Stomach (tissue), 9 donors: ENCODE measurements around the gene SHANK2. TPM values are rescaled to one million over a fixed set of nuclear protein-coding genes. Genes with fewer than 3 reads are reported as not detected.

ENCODE experiments used
- DNase-seq, 2 donors: peaks; one replicate each; pipeline versions ENCODE4 v3.0.0 to v3.0.0-alpha.2; 2013 to 2019
- H3K27ac ChIP-seq, 5 donors: fragments of 200-600 bp in 4 of 5; sonication (generic) in 4 of 5; one replicate each; pipeline ENCODE4 v1.5.1; 2013 to 2019; ENCODE audit warnings: mild to moderate bottlenecking in 1 of 5, moderate library complexity in 1 of 5
- H3K27me3 ChIP-seq, 3 donors: fragments of 200-600 bp; sonication (generic); one replicate each; pipeline ENCODE4 v1.5.1; 2017 to 2019; ENCODE audit warnings: mixed run types in 1 of 3
- H3K36me3 ChIP-seq, 4 donors: fragments of 200-600 bp; sonication (generic); 1 replicate in 3 of 4; 2 replicates in 1 of 4; pipeline ENCODE4 v1.5.1; 2016 to 2019
- H3K4me1 ChIP-seq, 4 donors: fragments of 200-600 bp; sonication (generic); one replicate each; pipeline ENCODE4 v1.5.1; 2016 to 2019
- H3K4me3 ChIP-seq, 4 donors: fragments of 200-600 bp; sonication (generic) in 3 of 4; one replicate each; pipeline ENCODE4 v1.5.1; 2016 to 2019; ENCODE audit warnings: mild to moderate bottlenecking in 1 of 4
- H3K9me3 ChIP-seq, 4 donors: fragments of 200-600 bp; sonication (generic); one replicate each; pipeline ENCODE4 v1.5.1; 2016 to 2019
- CTCF ChIP-seq, 7 experiments: fragments of 450-650 bp in 4 of 7; fragments of 200-600 bp in 3 of 7; sonication (generic) in 3 of 7; IDR thresholded peaks; one replicate each; pipeline ENCODE4 v1.5.1; 2016 to 2019; ENCODE audit warnings: antibody characterized with exemption in 7 of 7, control low read depth in 2 of 7, mild to moderate bottlenecking in 1 of 7
- EP300 ChIP-seq: sonication (generic); formaldehyde crosslinking; IDR thresholded peaks from one replicate; pipeline ENCODE4 v1.6.1; 2017; ENCODE audit warnings: antibody characterized with exemption
- POLR2A ChIP-seq, 4 donors: fragments of 450-650 bp; IDR thresholded peaks; one replicate each; pipeline ENCODE4 v1.6.1; 2016; ENCODE audit warnings: antibody characterized with exemption in 4 of 4, control low read depth in 2 of 4, mild to moderate bottlenecking in 1 of 4, moderate library complexity in 1 of 4
- POLR2AphosphoS5 ChIP-seq, 3 donors: sonication (generic); formaldehyde crosslinking; IDR thresholded peaks; one replicate each; pipeline ENCODE4 v1.6.1; 2016; ENCODE audit warnings: antibody characterized with exemption in 3 of 3
- WGBS, 5 donors: extraction: QIAGEN DNeasy Blood & Tissue Kit in 3 of 5; methylation state at CpG; one replicate each; pipeline versions ENCODE4 v1.1.5 to v1.1.7; 2013 to 2018; 5-methylcytosine and 5-hydroxymethylcytosine counted together
- intact Hi-C: fragments of 100-400 bp; cut with DNase I; formaldehyde crosslinking; loops from one replicate; pipeline ENCODE4 v1.15.1; 2023; ENCODE audit warnings: low total_unique reads
- polyA plus RNA-seq, 3 donors: library from polyadenylated mRNA; stranded (reverse); fragments of 200-250 nt; gene quantifications; one replicate each; pipeline ENCODE4 v1.2.3, GENCODE V29; 2013
- total RNA-seq, 5 donors: library from RNA; depleted of rRNA; stranded (reverse); fragments of >200 nt; gene quantifications; one replicate each; pipeline versions ENCODE4 v1.1.0 to v1.2.3, GENCODE V29; 2014 to 2016
- donor health status: healthy with polysubstance abuse.
- donor health status: Bipolar disorder and iron deficiency.
- donor health status: healthy.

Gene SHANK2
- total and polyA plus RNA-seq, 8 donors = 1.6 to 126 (median 47.1) TPM

GRCh38 chr11:71267807-71268421, 15.5 kb upstream of the SHANK2 start:
- TF ChIP-seq EP300 (no peak), POLR2AphosphoS5 (IDR thresholded peaks at IDR 0.05) (no peak), POLR2A (IDR thresholded peaks at IDR 0.05) (no peak)
- Histone ChIP-seq H3K4me1 (peaks cover 0 to 21% (median 7%) of the 10 kb centered on the region in 4 donors), H3K27me3 (peaks cover 0 to 21% (median 0%) of the 10 kb centered on the region in 3 donors), H3K9me3 (peaks cover 0 to 5% (median 0%) of the 10 kb centered on the region in 4 donors), H3K4me3 (no peak overlapping the region), H3K27ac (no peak overlapping the region), H3K36me3 (no peaks in the 10 kb centered on the region)
- WGBS, 5 donors = 39 to 75% (median 64%) methylated on average over 8 to 15 of the region's 15 CpGs
- intact Hi-C loops = no loop called here
- peak in 1 of 2 donors; percentile 23 for DNase-seq

- no peak for TF ChIP-seq EP300
- TF ChIP-seq POLR2A (IDR thresholded peaks at IDR 0.05) = no peak
- peak in 1 of 7 experiments; percentile 25 for TF ChIP-seq CTCF (IDR thresholded peaks at IDR 0.05)
- TF ChIP-seq POLR2AphosphoS5 (IDR thresholded peaks at IDR 0.05) = no peak
- intact Hi-C loops = no loop called here
- peak overlapping the region in 2 of 5 donors; percentile 32 to 48 for H3K27ac ChIP-seq
- WGBS, 5 donors = 34 to 48% (median 44%) methylated on average over 21 to 22 of the region's 22 CpGs
- peaks cover 0 to 21% (median 7%) of the 10 kb centered on the region in 4 donors for H3K4me1 ChIP-seq
- peaks cover 0 to 21% (median 0%) of the 10 kb centered on the region in 3 donors for H3K27me3 ChIP-seq
- H3K4me3 ChIP-seq = no peak overlapping the region
- no peaks in the 10 kb centered on the region for H3K36me3 ChIP-seq
- no peaks in the 10 kb centered on the region for H3K9me3 ChIP-seq
- DNase-seq = peak; percentile 73 to 78
These were observed 13.9 kb upstream of the SHANK2 start for GRCh38 chr11:71266114-71266833.

GRCh38 chr11:71265559-71266092, 13.2 kb upstream of the SHANK2 start:
- TF ChIP-seq CTCF (IDR thresholded peaks at IDR 0.05) = no peak
- no peak for TF ChIP-seq POLR2AphosphoS5 (IDR thresholded peaks at IDR 0.05)
- TF ChIP-seq POLR2A (IDR thresholded peaks at IDR 0.05) = no peak
- no peak for TF ChIP-seq EP300
- DNase-seq = peak in 1 of 2 donors; percentile 21
- peaks cover 0 to 21% (median 0%) of the 10 kb centered on the region in 3 donors for H3K27me3 ChIP-seq
- intact Hi-C loops = no loop called here
- peak overlapping the region in 1 of 5 donors; percentile 48 for H3K27ac ChIP-seq
- peaks cover 0 to 21% (median 7%) of the 10 kb centered on the region in 4 donors for H3K4me1 ChIP-seq
- WGBS, 5 donors = 85 to 92% (median 89%) methylated on average over 18 of the region's 18 CpGs
- no peaks in the 10 kb centered on the region for H3K36me3 ChIP-seq
- no peak overlapping the region for H3K4me3 ChIP-seq
- no peaks in the 10 kb centered on the region for H3K9me3 ChIP-seq

GRCh38 chr11:71263386-71263785, 11.0 kb upstream of the SHANK2 start:
- peaks cover 0 to 14% (median 0%) of the 10 kb centered on the region in 3 donors for H3K27me3 ChIP-seq
- intact Hi-C loops = no loop called here
- WGBS, 5 donors = 47 to 59% (median 53%) methylated on average over 4 of the region's 4 CpGs

More at GRCh38 chr11:71263386-71263785, 11.0 kb upstream of the SHANK2 start:
- H3K36me3 ChIP-seq = no peaks in the 10 kb centered on the region
- peaks cover 0 to 13% (median 7%) of the 10 kb centered on the region in 4 donors for H3K4me1 ChIP-seq
- DNase-seq = no peak
- H3K9me3 ChIP-seq = peaks cover 0 to 4% (median 0%) of the 10 kb centered on the region in 4 donors
- TF ChIP-seq POLR2A (IDR thresholded peaks at IDR 0.05) = no peak
- TF ChIP-seq POLR2AphosphoS5 (IDR thresholded peaks at IDR 0.05) = no peak
- no peak for TF ChIP-seq EP300
- no peak for TF ChIP-seq CTCF (IDR thresholded peaks at IDR 0.05)
- no peak overlapping the region for H3K27ac ChIP-seq
- H3K4me3 ChIP-seq = no peak overlapping the region
